Endometrium (tissue), 2 donors: ENCODE results near the gene UGT2B11.
A peak's percentile ranks its signal among the peaks of the same experiment; 100 is the strongest.
"Not testable (repeated sequence)": the region's sequence is repeated elsewhere in the genome, so short reads cannot be mapped to it uniquely, and the experiment has no call there.

Experiments
- FAIRE-seq: peaks from 2 replicates; lab custom pipeline; 2012; peaks lifted over from hg19 to GRCh38; lab: Jason Lieb, UNC
- donor health status: control.
- donor health status: control.

UGT2B11 gene

GRCh38 chr4:69214716-69215115 is at the start of gene UGT2B11:
UGT2B11 (minus strand) TSS chr4:69214748; CDS start chr4:69214722, 26 bp downstream.
- FAIRE-seq = no peak

GRCh38 chr4:69253147-69253772 is 38.7 kb upstream of the UGT2B11 start:
- FAIRE-seq = not testable (repeated sequence)

- FAIRE-seq = not testable (repeated sequence)
Measured at GRCh38 chr4:69250884-69251283, 36.3 kb upstream of the UGT2B11 start.

GRCh38 chr4:69242562-69243240 is 28.2 kb upstream of the UGT2B11 start:
- not testable (repeated sequence) for FAIRE-seq

DNA sequence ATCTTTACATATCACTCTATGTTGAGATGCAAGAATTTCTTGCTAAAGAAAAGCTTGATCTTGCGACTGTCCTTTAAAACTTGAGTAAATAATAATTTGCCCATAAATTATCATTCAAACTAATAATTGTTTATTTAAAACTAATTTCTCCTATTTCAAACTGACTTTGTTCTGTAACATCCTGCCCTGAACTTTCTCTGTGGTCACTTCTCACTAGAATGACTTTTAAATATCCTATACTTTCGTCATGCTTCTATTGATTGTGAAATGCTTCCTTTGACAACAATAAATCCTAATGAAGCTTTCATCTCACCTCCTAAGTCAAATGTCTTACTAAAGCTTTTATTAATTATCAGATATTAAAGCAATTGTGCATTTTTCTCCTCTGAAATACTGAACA is 27.2 kb upstream of the UGT2B11 start:
- FAIRE-seq = peak; percentile 86

GRCh38 chr4:69240787-69241186 is 26.2 kb upstream of the UGT2B11 start:
- FAIRE-seq = peak; percentile 53

GRCh38 chr4:69239557-69240168 is 25.1 kb upstream of the UGT2B11 start:
- FAIRE-seq = no peak

DNA sequence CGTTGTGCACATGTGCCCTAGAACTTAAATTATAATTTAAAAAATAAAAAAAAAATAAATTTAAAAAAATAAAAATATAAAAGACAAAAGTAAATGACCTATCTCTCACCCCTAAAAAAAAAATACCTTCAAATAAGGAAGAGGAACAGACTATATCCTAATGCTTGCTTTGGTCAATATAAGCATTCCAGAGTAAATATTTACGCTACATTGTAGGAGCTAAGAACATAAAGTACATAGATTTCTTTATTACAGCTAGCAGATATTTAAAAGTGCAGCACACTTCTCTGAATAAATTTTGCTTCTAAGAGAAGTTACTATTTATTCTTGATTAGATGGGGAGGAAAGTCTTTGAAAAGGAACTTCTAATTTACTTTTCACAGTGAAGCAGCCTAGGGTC is 24.5 kb upstream of the UGT2B11 start:
- no peak for FAIRE-seq

- no peak for FAIRE-seq
Measured at GRCh38 chr4:69224891-69225290, 10.3 kb upstream of the UGT2B11 start.

GRCh38 chr4:69223277-69223676 is 8.7 kb upstream of the UGT2B11 start:
- FAIRE-seq = not testable (repeated sequence)

GRCh38 chr4:69218491-69218890 is 3.9 kb upstream of the UGT2B11 start:
- not testable (repeated sequence) for FAIRE-seq

DNA sequence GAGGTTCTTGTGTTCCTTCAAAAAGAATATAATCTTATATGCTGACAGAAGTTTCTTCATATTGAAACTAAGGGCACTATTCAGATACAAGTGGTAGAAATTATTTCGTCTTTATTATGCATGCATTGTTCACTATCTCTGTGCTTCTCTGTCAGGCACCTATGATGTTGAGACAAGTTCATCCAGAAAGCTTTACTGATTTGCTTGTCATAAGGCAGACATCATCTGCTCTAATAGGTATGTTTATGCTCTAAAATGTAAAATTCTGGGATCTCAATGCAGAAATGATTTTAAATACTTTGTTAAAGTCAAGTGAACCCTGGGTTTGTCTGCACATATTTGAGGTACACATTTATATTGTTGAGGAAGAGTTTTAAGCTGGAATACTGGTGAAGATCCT is 3.6 kb downstream of the UGT2B11 start:
- FAIRE-seq = no peak

GRCh38 chr4:69198506-69198905 is 16.0 kb downstream of the UGT2B11 start:
- not testable (repeated sequence) for FAIRE-seq

DNA sequence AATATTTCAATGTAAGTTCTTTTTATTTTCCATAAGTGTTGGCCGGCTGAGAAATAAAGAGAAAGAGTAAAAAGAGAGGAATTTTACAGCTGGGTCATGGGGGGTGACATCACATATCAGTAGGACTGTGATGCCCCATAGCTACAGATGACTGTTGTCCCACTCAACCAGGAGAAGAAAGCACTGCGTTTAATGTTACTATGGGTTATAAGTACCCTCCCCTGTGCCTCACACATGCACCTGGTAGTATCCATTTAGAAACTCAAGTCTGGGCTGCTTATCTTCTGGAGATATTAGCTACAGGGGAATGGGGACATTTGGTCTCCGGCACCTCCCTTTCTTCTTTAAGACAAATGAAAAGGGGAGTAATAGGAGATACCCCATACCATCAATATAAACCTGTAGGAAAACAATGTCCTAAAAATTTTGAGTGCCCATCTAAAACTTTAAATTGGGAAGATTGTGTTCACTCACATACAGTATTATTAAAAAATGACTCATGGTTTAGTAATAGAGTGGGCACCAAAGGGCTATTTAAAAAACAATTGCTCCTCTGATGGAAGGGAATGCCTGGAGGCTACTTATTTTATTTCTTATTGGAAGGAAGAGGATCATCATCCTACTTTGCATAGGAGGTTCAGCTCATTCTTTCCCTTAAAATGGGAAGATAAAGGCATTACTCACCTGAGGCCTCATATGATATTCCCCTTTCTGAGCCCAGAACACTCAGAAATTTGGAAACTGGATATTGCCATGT is 18.2 kb downstream of the UGT2B11 start:
- FAIRE-seq = no peak

- no peak for FAIRE-seq
Measured at GRCh38 chr4:69194166-69194565, 20.4 kb downstream of the UGT2B11 start.

GRCh38 chr4:69191905-69192304 is 22.6 kb downstream of the UGT2B11 start:
- FAIRE-seq = not testable (repeated sequence)

DNA sequence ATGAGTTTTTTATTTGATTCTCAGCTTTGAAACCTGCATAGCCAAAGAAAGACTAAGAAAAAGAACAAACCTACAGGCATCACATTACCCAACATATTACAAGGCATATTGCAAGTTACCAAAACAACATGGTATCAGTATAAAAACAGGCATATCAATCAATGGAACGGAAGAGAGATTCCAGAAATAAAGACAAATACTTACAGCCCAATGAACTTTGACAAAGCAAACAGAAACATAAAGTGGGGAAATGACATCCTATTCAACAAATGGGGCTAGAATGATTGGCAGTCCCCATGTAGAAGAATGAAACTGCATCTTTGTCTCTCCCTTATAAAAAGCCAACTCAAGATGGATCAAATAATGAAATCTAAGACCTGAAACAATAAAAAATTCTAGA is 23.9 kb downstream of the UGT2B11 start:
- FAIRE-seq = not testable (repeated sequence)

GRCh38 chr4:69181519-69182169 is 32.9 kb downstream of the UGT2B11 start:
- FAIRE-seq = not testable (repeated sequence)

GRCh38 chr4:69179817-69180216 is 34.7 kb downstream of the UGT2B11 start:
- FAIRE-seq = not testable (repeated sequence)

DNA sequence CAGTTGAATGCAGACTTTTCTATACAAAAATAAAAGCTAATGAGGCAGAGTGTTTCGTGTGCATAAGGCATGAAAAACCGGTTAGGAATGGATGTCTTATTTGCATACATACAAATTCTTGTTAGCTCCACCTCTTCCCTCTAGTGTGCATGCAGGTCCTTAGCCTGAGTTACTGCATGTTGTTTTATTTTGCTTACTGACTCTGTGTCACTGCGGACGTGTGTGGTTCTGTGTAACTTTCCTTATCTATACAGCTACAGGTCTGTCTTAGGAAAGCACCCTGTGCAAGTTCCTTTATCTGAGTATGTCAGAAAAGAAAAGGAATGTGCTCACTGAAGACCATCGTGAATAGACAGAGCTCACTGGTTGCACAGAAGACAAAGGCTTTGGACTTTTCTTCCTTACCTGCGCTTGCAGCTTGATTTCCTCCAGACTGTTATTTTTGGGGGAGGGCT is 35.8 kb downstream of the UGT2B11 start:
- FAIRE-seq = not testable (repeated sequence)

DNA sequence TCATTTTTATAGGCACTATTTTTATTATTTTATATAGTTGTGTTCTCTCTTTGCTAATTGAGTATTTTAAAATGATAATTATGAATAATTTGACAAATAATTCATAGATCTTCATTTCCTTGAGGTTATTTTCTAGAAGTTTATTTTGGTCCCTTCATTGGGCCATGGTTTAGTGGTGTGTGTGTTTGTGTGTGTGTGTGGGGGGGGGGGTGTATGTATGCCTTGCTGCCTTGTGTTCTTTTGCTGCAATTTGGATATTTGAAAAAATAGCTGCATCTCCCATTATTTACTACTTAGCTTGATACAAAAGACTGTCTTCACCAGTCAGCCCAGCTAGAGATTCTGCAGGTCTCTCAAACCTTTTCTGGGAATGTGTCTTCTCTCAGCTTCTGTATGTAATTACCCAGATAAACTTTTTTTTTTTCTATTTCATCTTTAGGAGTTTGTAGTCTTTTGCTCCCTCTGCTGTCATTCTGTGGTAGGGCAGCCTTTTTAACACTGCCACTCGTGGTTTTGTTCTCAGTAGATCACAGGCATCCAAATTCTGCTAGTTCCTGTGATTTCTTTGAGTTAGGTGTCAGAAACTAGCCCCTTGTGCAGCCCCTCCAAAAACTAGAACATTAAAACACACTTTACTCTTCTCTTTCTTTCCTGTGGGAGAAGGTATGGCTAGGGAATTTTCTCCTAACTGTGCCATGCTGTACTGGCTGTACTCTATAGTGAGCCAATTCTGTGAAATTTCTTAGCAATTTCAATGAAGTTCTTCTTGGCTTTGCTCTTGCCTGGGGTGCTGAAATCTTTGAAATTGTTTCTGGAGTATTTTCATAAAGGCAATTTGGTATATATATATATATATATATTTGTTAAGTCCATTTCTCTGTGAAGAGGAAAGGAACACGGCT is 44.1 kb downstream of the UGT2B11 start:
- peak; percentile 70 for FAIRE-seq
